K562 (cell line): ENCODE results near the gene S100A8. TPM values are rescaled to one million over a fixed set of nuclear protein-coding genes. Genes with fewer than 3 reads are reported as not detected.

Experiments used
- ATAC-seq: fragments of 200-7000 bp; cut with Tn5 transposase; 3 replicates; pipeline ENCODE4 v1.9.1; 2020; ENCODE audit warnings: moderate library complexity
- BruUV-seq: library from RNA; stranded (reverse); fragments of 400-500 nt; replicated peaks from 2 replicates; lab custom pipeline; 2021; lab: Mats Ljungman, UMichigan
- CTCF ChIA-PET: fragments of 300-600 bp; formaldehyde crosslinking; extraction: SDS; loops from one replicate; lab custom pipeline; 2021; ENCODE audit warnings: low intra/inter-chr PET ratio; lab: Yijun Ruan, JAX
- POLR2A ChIA-PET: fragments of 300-600, 350-650 bp; sonication (Branson Sonifier 250); formaldehyde crosslinking; extraction: SDS; loops from one replicate; lab custom pipeline; 2021; ENCODE audit warnings: antibody characterized with exemption, inconsistent platforms; lab: Yijun Ruan, JAX
- DNase-seq, 4 experiments: peaks; one replicate each; pipeline versions ENCODE4 v3.0.0 to v3.0.0-alpha.2; 2011 to 2018; ENCODE audit warnings: low spot score in 3 of 4, mixed read lengths in 3 of 4; ENCODE audit errors: extremely low read depth in 1 of 4
- FAIRE-seq: peaks from 2 replicates; lab custom pipeline; 2011; peaks lifted over from hg19 to GRCh38; lab: Jason Lieb, UNC
- H2AFZ ChIP-seq: 2 replicates; pipeline ENCODE4 v1.6.0; 2011; ENCODE audit warnings: low read depth, low read length, control low read depth, inconsistent platforms
- H3K27ac ChIP-seq: fragments of 200-600 bp; 3 replicates; pipeline ENCODE4 v1.8.0; 2011; ENCODE audit warnings: low read depth, mild to moderate bottlenecking, control low read depth, inconsistent platforms, low read length, moderate library complexity, mixed read lengths; ENCODE audit errors: extremely low read depth
- H3K27me3 ChIP-seq, 2 experiments: fragments of 300-600 bp in 1 of 2; 2 replicates in 1 of 2; 3 replicates in 1 of 2; pipeline versions ENCODE4 v1.6.0 to v1.8.0; 2011; ENCODE audit warnings: inconsistent platforms in 2 of 2, low read length in 2 of 2, mild to moderate bottlenecking in 1 of 2, mixed read lengths in 1 of 2, moderate library complexity in 1 of 2; ENCODE audit not compliant: control insufficient read depth in 2 of 2, insufficient read depth in 2 of 2
- H3K36me3 ChIP-seq: fragments of 300-600 bp; 3 replicates; pipeline ENCODE4 v1.8.0; 2011; ENCODE audit warnings: mild to moderate bottlenecking, low read length, inconsistent platforms; ENCODE audit not compliant: control insufficient read depth, insufficient read depth
- H3K4me1 ChIP-seq, 2 experiments: fragments of 200-600 bp in 1 of 2; replicated peaks in 1 of 2; 2 replicates in 1 of 2; 3 replicates in 1 of 2; pipeline versions ENCODE4 v1.5.1 to v1.8.0; 2011; ENCODE audit warnings: inconsistent platforms in 2 of 2, low read length in 2 of 2, mild to moderate bottlenecking in 1 of 2, mixed read lengths in 1 of 2, moderate library complexity in 1 of 2; ENCODE audit not compliant: control insufficient read depth in 2 of 2, insufficient read depth in 2 of 2
- H3K4me2 ChIP-seq: 2 replicates; pipeline ENCODE4 v1.6.1; 2011; ENCODE audit warnings: low read length, control low read depth, inconsistent platforms, mixed read lengths; ENCODE audit not compliant: insufficient read depth
- H3K4me3 ChIP-seq: fragments of 200-600 bp; sonication (generic), shearing (Covaris generic); 2 replicates; pipeline ENCODE4 v1.5.1; 2016; ENCODE audit warnings: control low read depth, inconsistent platforms
- H3K79me2 ChIP-seq: fragments of 200-600 bp; 3 replicates; pipeline ENCODE4 v1.8.0; 2011; ENCODE audit warnings: low read length, inconsistent platforms; ENCODE audit not compliant: control insufficient read depth, insufficient read depth
- H3K9ac ChIP-seq, 2 experiments: 2 replicates each; pipeline versions ENCODE4 v1.6.0 to v1.6.1; 2011; ENCODE audit warnings: low read depth in 2 of 2, low read length in 2 of 2, control low read depth in 1 of 2, inconsistent platforms in 1 of 2, mild to moderate bottlenecking in 1 of 2, mixed read lengths in 1 of 2; ENCODE audit not compliant: insufficient read depth in 1 of 2
- H3K9me1 ChIP-seq: one replicate; pipeline ENCODE4 v1.6.0; 2011; ENCODE audit warnings: inconsistent platforms, mild to moderate bottlenecking, low read length, moderate library complexity; ENCODE audit not compliant: control insufficient read depth, insufficient read depth
- H3K9me3 ChIP-seq: replicated peaks from 2 replicates; pipeline ENCODE4 v1.5.1; 2011; ENCODE audit warnings: low read depth, low read length, inconsistent platforms; ENCODE audit not compliant: control insufficient read depth, insufficient read depth
- H4K20me1 ChIP-seq: replicated peaks from 2 replicates; pipeline ENCODE4 v1.6.1; 2011; ENCODE audit warnings: low read length, inconsistent platforms, mixed read lengths; ENCODE audit not compliant: control insufficient read depth, insufficient read depth
- BRD4 ChIP-seq: fragments of 200-600 bp; sonication (generic); IDR thresholded peaks from 2 replicates; pipeline ENCODE4 v1.6.1; 2017; ENCODE audit warnings: inconsistent platforms
- BRF2 ChIP-seq: IDR thresholded peaks from 3 replicates; pipeline ENCODE4 v1.6.1; 2011; ENCODE audit warnings: borderline replicate concordance, mild to moderate bottlenecking; ENCODE audit not compliant: insufficient read length, insufficient read depth
- CREB5 ChIP-seq: fragments of 250-450 bp; sonication (Bioruptor Pico); IDR thresholded peaks from 2 replicates; pipeline ENCODE4 v1.5.0; 2020; ENCODE audit warnings: mild to moderate bottlenecking
- HES1 ChIP-seq: fragments of 450-650 bp; IDR thresholded peaks from 2 replicates; pipeline ENCODE4 v1.6.1; 2016; ENCODE audit warnings: low read depth, mild to moderate bottlenecking, moderate library complexity
- KHSRP ChIP-seq: fragments of 450-650 bp; IDR thresholded peaks from 2 replicates; pipeline ENCODE4 v1.6.1; 2017
- MAX ChIP-seq: sonication (generic); formaldehyde crosslinking; IDR thresholded peaks from 2 replicates; pipeline ENCODE4 v1.9.0; 2022; ENCODE audit warnings: mild to moderate bottlenecking, missing genetic modification reagents
- MEF2D ChIP-seq: conservative IDR thresholded peaks from 2 replicates; pipeline ENCODE4 v1.6.1; 2016; ENCODE audit warnings: low read depth, missing genetic modification characterization, missing compliant biosample characterization
- NR2F6 ChIP-seq: fragments of 450-650 bp; formaldehyde crosslinking; IDR thresholded peaks from 2 replicates; pipeline ENCODE4 v1.4.0; 2020; ENCODE audit warnings: mild to moderate bottlenecking
- RERE ChIP-seq: sonication (generic); formaldehyde crosslinking; IDR thresholded peaks from 2 replicates; pipeline ENCODE4 v1.8.0; 2023; ENCODE audit warnings: missing genetic modification reagents, mild to moderate bottlenecking, borderline replicate concordance
- SETDB1 ChIP-seq: IDR thresholded peaks from one replicate; pipeline ENCODE4 v1.6.1; 2012; ENCODE audit warnings: low read length, control low read depth, inconsistent platforms
- TCF3 ChIP-seq: sonication (generic); formaldehyde crosslinking; IDR thresholded peaks from 2 replicates; pipeline ENCODE4 v1.4.0; 2020; ENCODE audit warnings: mild to moderate bottlenecking, missing genetic modification reagents
- ZFP1 ChIP-seq: fragments of 450-650 bp; formaldehyde crosslinking; IDR thresholded peaks from 2 replicates; pipeline ENCODE4 v1.4.0; 2020; ENCODE audit warnings: mild to moderate bottlenecking, mixed read lengths
- ZNF695 ChIP-seq: fragments of 450-650 bp; formaldehyde crosslinking; IDR thresholded peaks from 2 replicates; pipeline ENCODE4 v1.4.0; 2020; ENCODE audit warnings: mild to moderate bottlenecking, moderate library complexity
- WGBS: fragments of 100-300 bp; shearing (Covaris generic); methylation state at CpG from one replicate; pipeline ENCODE4 v1.1.6; 2016; ENCODE audit warnings: low coverage, mixed read lengths; ENCODE audit not compliant: insufficient coverage; ENCODE audit errors: missing lambda C conversion rate; 5-methylcytosine and 5-hydroxymethylcytosine counted together
- in situ Hi-C: fragments of 300-500 bp; cut with MboI; formaldehyde crosslinking; loops from 4 replicates; pipeline ENCODE4 v1.15.0; 2018; ENCODE audit warnings: inconsistent platforms, mixed read lengths
- intact Hi-C: fragments of 100-400 bp; cut with micrococcal nuclease; formaldehyde crosslinking; loops from 2 replicates; pipeline ENCODE4 v1.14.2; 2022
- polyA plus RNA-seq, 8 experiments: library from polyadenylated mRNA; depleted of rRNA in 4 of 8; stranded (reverse) in 5 of 8; unstranded in 3 of 8; fragments of >200 nt; fragmentation: Nextera tagmentation in 2 of 8; fragmentation: Illumina TruSeq in 1 of 8; extraction: Ambion mirVana in 2 of 8; extraction: Trizol in 1 of 8; gene quantifications; 2 replicates each; pipeline versions ENCODE4 v1.2.1 to v1.2.3, GENCODE V29; 2011 to 2014; ENCODE audit warnings: inconsistent platforms in 1 of 8, missing spikeins in 1 of 8
- total RNA-seq, 7 experiments: library from RNA; depleted of rRNA in 6 of 7; stranded (reverse); fragments of >200 nt in 6 of 7; fragmentation: Illumina TruSeq in 2 of 7; extraction: Trizol in 2 of 7; gene quantifications; 2 replicates each; pipeline versions ENCODE4 v1.2.1 to v1.2.3, GENCODE V29; 2011 to 2021; ENCODE audit warnings: low replicate concordance in 1 of 7

S100A8 gene
- total and polyA plus RNA-seq, 9 of the 15 experiments (the other 6 are each of a cell fraction or from before 2014, with no cell fraction given) = 0.15 to 0.60 TPM; not detected in 7

- TF ChIP-seq CREB5 (no peak), RERE (CRISPR knock-in tag) (no peak), KHSRP (no peak)
- TF ChIP-seq, all 486 proteins: peak for 0
Measured at GRCh38 chr1:153364156-153364555, 26.7 kb downstream of the S100A8 start (continued).

GRCh38 chr1:153363641-153364040, 27.2 kb downstream of the S100A8 start:
- no peaks in the 10 kb centered on the region for H3K79me2 ChIP-seq
- no TSS peak for BruUV-seq
- no peak for ATAC-seq
- 0% methylated on average over 3 of the region's 3 CpGs for WGBS
- in situ Hi-C loops = no loop called here
- no peak overlapping the region for H3K9ac ChIP-seq
- H3K27ac ChIP-seq = no peak overlapping the region
- ChIA-PET CTCF (interaction anchor here (0.6 kb wide), 1 partner anchor 126 kb away, joined by 7 read pairs; no protein-coding TSS in a partner anchor), POLR2A (interaction anchor here (0.8 kb wide), 1 partner anchor 37 kb away, joined by 4 read pairs; no protein-coding TSS in a partner anchor)
- peaks cover 0 to 5% of the 10 kb centered on the region in 2 experiments; a peak in 1 of 5 replicates for H3K4me1 ChIP-seq
- H3K9me1 ChIP-seq = no peaks in the 10 kb centered on the region
- H2AFZ ChIP-seq = no peak overlapping the region
- H3K4me2 ChIP-seq = no peak overlapping the region
- no peak overlapping the region for H3K4me3 ChIP-seq
- DNase-seq = no peak
- peaks cover 3 to 48% of the 10 kb centered on the region in 2 experiments; a peak in 3 of 5 replicates for H3K27me3 ChIP-seq
- FAIRE-seq = no peak
- intact Hi-C loops = no loop called here
- no peaks in the 10 kb centered on the region for H4K20me1 ChIP-seq
- no peaks in the 10 kb centered on the region for H3K9me3 ChIP-seq
- H3K36me3 ChIP-seq = no peaks in the 10 kb centered on the region
- no peak for TF ChIP-seq ZNF695
- TF ChIP-seq HES1 = no peak
- no peak for TF ChIP-seq NR2F6 (CRISPR knock-in tag)
- no peak for TF ChIP-seq ZFP1 (CRISPR knock-in tag)
- TF ChIP-seq BRF2 = no peak
- no peak for TF ChIP-seq SETDB1
- TF ChIP-seq MEF2D (tag) = no peak
- no peak for TF ChIP-seq BRD4
- TF ChIP-seq TCF3 = no peak
- TF ChIP-seq MAX (CRISPR knock-in tag) = no peak
